Gastrocnemius medialis (tissue), 4 donors: Measurements from ENCODE around the gene SCN5A. TPM values are rescaled to one million over a fixed set of nuclear protein-coding genes. Genes with fewer than 3 reads are reported as not detected.

Experiments
- ATAC-seq, 2 donors: fragments of 150-250 bp; one replicate each; pipeline ENCODE4 v1.9.1; 2016
- DNase-seq, 2 donors: peaks; one replicate each; pipeline ENCODE4 v3.0.0-alpha.2; 2019
- H3K27ac ChIP-seq, 4 donors: fragments of 200-600 bp; sonication (generic); 1 replicate in 1 of 4; 2 replicates in 3 of 4; pipeline ENCODE4 v1.5.1; 2016 to 2018; ENCODE audit warnings: mild to moderate bottlenecking in 2 of 4, moderate library complexity in 1 of 4
- H3K27me3 ChIP-seq, 3 donors: fragments of 200-600 bp; sonication (generic) in 2 of 3; 1 replicate in 1 of 3; 2 replicates in 2 of 3; pipeline versions ENCODE4 v1.5.1 to v1.6.0; 2016 to 2019; ENCODE audit warnings: mild to moderate bottlenecking in 1 of 3, moderate library complexity in 1 of 3
- H3K36me3 ChIP-seq, 2 donors: fragments of 200-600 bp; sonication (generic) in 1 of 2; one replicate each; pipeline ENCODE4 v1.5.1; 2017 to 2018
- H3K4me1 ChIP-seq, 2 donors: fragments of 200-600 bp; sonication (generic) in 1 of 2; one replicate each; pipeline ENCODE4 v1.5.1; 2016 to 2017; ENCODE audit warnings: mild to moderate bottlenecking in 2 of 2
- H3K4me3 ChIP-seq, 4 donors: fragments of 200-600 bp; sonication (generic) in 3 of 4; 1 replicate in 1 of 4; 2 replicates in 3 of 4; pipeline ENCODE4 v1.5.1; 2016 to 2019; ENCODE audit warnings: mild to moderate bottlenecking in 2 of 4
- H3K9me3 ChIP-seq, 3 donors: fragments of 200-600 bp; sonication (generic) in 2 of 3; 1 replicate in 1 of 3; 2 replicates in 2 of 3; pipeline ENCODE4 v1.5.1; 2016 to 2019
- POLR2A ChIP-seq, 2 donors: fragments of 450-650 bp; IDR thresholded peaks; one replicate each; pipeline ENCODE4 v1.6.1; 2017; ENCODE audit warnings: antibody characterized with exemption in 2 of 2, mild to moderate bottlenecking in 2 of 2, moderate library complexity in 2 of 2
- in situ Hi-C, 4 donors: fragments of 200-750 bp; cut with MboI; loops; one replicate each; pipeline versions ENCODE4 v1.15.0 to v1.8.0; 2017; ENCODE audit warnings: low sequenced_read_pairs in 4 of 4
- intact Hi-C: fragments of 100-400 bp; cut with DNase I; formaldehyde crosslinking; loops from one replicate; pipeline ENCODE4 v1.15.1; 2023; ENCODE audit warnings: low total_unique reads
- total RNA-seq, 4 donors: library from RNA; depleted of rRNA; stranded (reverse); fragments of >200 nt; gene quantifications; one replicate each; pipeline versions ENCODE4 v1.1.0 to v1.2.3, GENCODE V29; 2016
- TF ChIP-seq, protein P1 (sequence below), 5 experiments: fragments of 450-650 bp in 3 of 5; fragments of 200-600 bp in 2 of 5; sonication (generic) in 2 of 5; IDR thresholded peaks in 4 of 5; conservative IDR thresholded peaks in 1 of 5; 1 replicate in 4 of 5; 2 replicates in 1 of 5; pipeline ENCODE4 v1.5.1; 2016 to 2019; ENCODE audit warnings: antibody characterized with exemption in 5 of 5, mild to moderate bottlenecking in 3 of 5, moderate library complexity in 3 of 5

SCN5A gene
- total RNA-seq, 4 donors from 2014 or later: 0.05 to 4.3 (median 2.8) TPM; not detected in 1

DNA sequence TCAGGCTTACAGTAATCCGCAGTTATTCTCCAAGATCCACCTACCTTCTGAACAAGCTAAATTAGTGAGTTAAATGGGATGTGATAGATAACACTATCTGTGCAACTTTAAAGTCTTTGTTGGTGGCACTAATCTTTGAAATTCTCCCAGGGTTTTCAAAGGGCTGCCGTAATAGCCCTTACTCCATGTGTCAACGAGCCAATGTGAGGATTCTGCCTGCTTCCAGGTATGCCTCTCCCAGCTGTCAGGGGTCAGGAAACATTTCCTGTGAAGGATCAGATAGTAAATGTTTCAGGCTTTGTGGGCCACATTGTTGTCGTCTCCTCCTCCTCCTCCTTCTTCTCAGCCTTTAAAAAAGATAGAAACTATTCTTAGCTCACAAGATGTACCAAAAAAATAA, 20.2 kb upstream of the SCN5A start:
- TF ChIP-seq, protein P1, sequence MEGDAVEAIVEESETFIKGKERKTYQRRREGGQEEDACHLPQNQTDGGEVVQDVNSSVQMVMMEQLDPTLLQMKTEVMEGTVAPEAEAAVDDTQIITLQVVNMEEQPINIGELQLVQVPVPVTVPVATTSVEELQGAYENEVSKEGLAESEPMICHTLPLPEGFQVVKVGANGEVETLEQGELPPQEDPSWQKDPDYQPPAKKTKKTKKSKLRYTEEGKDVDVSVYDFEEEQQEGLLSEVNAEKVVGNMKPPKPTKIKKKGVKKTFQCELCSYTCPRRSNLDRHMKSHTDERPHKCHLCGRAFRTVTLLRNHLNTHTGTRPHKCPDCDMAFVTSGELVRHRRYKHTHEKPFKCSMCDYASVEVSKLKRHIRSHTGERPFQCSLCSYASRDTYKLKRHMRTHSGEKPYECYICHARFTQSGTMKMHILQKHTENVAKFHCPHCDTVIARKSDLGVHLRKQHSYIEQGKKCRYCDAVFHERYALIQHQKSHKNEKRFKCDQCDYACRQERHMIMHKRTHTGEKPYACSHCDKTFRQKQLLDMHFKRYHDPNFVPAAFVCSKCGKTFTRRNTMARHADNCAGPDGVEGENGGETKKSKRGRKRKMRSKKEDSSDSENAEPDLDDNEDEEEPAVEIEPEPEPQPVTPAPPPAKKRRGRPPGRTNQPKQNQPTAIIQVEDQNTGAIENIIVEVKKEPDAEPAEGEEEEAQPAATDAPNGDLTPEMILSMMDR (IDR thresholded peaks at IDR 0.05 in 4 of 5, conservative IDR thresholded peaks at IDR 0.05 in 1 of 5): no peak
- no peak for TF ChIP-seq POLR2A (IDR thresholded peaks at IDR 0.05)
- in situ Hi-C loops: no loop called here
- no peak overlapping the region for H3K27ac ChIP-seq
- no peaks in the 10 kb centered on the region for H3K36me3 ChIP-seq
- intact Hi-C loops: no loop called here
- H3K27me3 ChIP-seq: no peaks in the 10 kb centered on the region
- ATAC-seq (no peak), DNase-seq (no peak)
- no peaks in the 10 kb centered on the region for H3K4me1 ChIP-seq
- no peak overlapping the region for H3K4me3 ChIP-seq
- H3K9me3 ChIP-seq: no peaks in the 10 kb centered on the region

DNA sequence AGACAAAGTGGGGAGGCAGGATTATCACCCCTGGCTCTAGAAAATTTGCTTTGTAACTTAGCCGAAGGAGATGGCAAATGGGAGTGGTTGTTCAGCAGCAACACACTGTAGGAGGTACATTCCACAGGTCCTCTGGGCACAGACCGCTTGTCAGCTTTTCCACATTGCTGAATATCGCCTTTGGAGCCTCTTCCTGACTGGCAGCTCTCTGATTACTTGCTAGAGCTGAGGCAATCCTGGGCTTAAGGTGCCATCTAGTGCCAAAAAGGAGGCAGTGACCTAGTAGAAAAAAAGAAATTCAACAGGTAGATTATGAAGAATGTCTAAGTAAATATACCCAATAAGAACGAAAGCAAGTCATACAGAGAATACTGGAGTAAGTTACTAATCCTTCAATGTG, 13.1 kb upstream of the SCN5A start:
- H3K9me3 ChIP-seq: no peaks in the 10 kb centered on the region
- no peaks in the 10 kb centered on the region for H3K4me1 ChIP-seq
- no peak for TF ChIP-seq POLR2A (IDR thresholded peaks at IDR 0.05)
- TF ChIP-seq, protein P1 (IDR thresholded peaks at IDR 0.05 in 4 of 5, conservative IDR thresholded peaks at IDR 0.05 in 1 of 5): no peak
- intact Hi-C loops (no loop called here), in situ Hi-C loops (no loop called here)
- H3K27me3 ChIP-seq: peaks cover 6 to 13% (median 10%) of the 10 kb centered on the region in 3 donors
- ATAC-seq: no peak
- no peak overlapping the region for H3K27ac ChIP-seq
- no peaks in the 10 kb centered on the region for H3K36me3 ChIP-seq
- DNase-seq: no peak
- H3K4me3 ChIP-seq: no peak overlapping the region

DNA sequence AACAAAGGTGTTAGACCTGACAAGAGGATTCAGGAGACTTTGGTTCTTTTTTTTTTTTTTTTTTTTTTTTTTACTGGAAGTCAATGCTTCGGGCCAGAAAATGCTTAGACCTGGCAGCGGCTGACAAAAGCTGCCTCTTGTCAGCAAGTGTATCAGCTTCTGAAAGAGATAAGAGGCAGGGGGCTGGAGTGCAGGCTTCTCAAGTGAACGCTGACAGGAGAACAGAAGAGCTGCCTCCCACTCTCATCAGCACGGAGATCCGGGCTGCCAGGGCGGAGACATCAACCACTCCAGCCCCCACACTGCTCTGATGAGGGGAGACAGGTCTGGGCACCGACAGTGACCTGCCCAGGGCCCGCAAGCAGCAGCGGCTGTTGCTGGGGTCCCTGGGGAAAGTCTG, 9.4 kb upstream of the SCN5A start:
- Histone ChIP-seq H3K4me1 (no peaks in the 10 kb centered on the region), H3K36me3 (no peaks in the 10 kb centered on the region), H3K27ac (no peak overlapping the region), H3K9me3 (no peaks in the 10 kb centered on the region), H3K27me3 (peaks cover 6 to 23% (median 17%) of the 10 kb centered on the region in 3 donors), H3K4me3 (no peak overlapping the region)
- intact Hi-C loops (no loop called here), in situ Hi-C loops (no loop called here)
- DNase-seq (no peak), ATAC-seq (no peak)
- TF ChIP-seq POLR2A (IDR thresholded peaks at IDR 0.05): no peak
- TF ChIP-seq, protein P1 (IDR thresholded peaks at IDR 0.05 in 4 of 5, conservative IDR thresholded peaks at IDR 0.05 in 1 of 5): no peak

GRCh38 chr3:38657369-38657768, 7.9 kb upstream of the SCN5A start:
- no peak for TF ChIP-seq POLR2A (IDR thresholded peaks at IDR 0.05)
- TF ChIP-seq, protein P1 (IDR thresholded peaks at IDR 0.05 in 4 of 5, conservative IDR thresholded peaks at IDR 0.05 in 1 of 5): no peak
- no peak overlapping the region for H3K4me3 ChIP-seq
- H3K36me3 ChIP-seq: no peaks in the 10 kb centered on the region
- H3K27ac ChIP-seq: no peak overlapping the region
- H3K27me3 ChIP-seq: peaks cover 6 to 23% (median 17%) of the 10 kb centered on the region in 3 donors
- no peaks in the 10 kb centered on the region for H3K4me1 ChIP-seq
- no peak for ATAC-seq
- in situ Hi-C loops: no loop called here
- no peak for DNase-seq
- intact Hi-C loops: no loop called here
- H3K9me3 ChIP-seq: no peaks in the 10 kb centered on the region

GRCh38 chr3:38655708-38656300, 6.3 kb upstream of the SCN5A start:
- in situ Hi-C loops: no loop called here

More at GRCh38 chr3:38655708-38656300, 6.3 kb upstream of the SCN5A start:
- intact Hi-C loops: no loop called here
- H3K27me3 ChIP-seq: peaks cover 6 to 23% (median 17%) of the 10 kb centered on the region in 3 donors
- ATAC-seq (no peak), DNase-seq (no peak)
- H3K27ac ChIP-seq: no peak overlapping the region
- H3K9me3 ChIP-seq: no peaks in the 10 kb centered on the region
- H3K4me1 ChIP-seq: peaks cover 0 to 3% of the 10 kb centered on the region in 2 donors
- TF ChIP-seq, protein P1 (IDR thresholded peaks at IDR 0.05 in 4 of 5, conservative IDR thresholded peaks at IDR 0.05 in 1 of 5): peak in 2 of 5 experiments; percentile 8 to 31
- TF ChIP-seq POLR2A (IDR thresholded peaks at IDR 0.05): no peak
- no peak overlapping the region for H3K4me3 ChIP-seq
- H3K36me3 ChIP-seq: no peaks in the 10 kb centered on the region
